Neural progenitor cell (in vitro differentiated cells): ENCODE data around the gene FBXW4. TPM values are rescaled to one million over a fixed set of nuclear protein-coding genes. Genes with fewer than 3 reads are reported as not detected.

Source experiments
- DNase-seq: peaks from one replicate; pipeline ENCODE4 v3.0.0-alpha.2; 2016; ENCODE audit warnings: low spot score
- H2AFZ ChIP-seq: fragments of 200-600 bp; sonication (generic); replicated peaks from 2 replicates; pipeline ENCODE4 v1.6.1; 2016; ENCODE audit warnings: antibody characterized with exemption
- H3F3A ChIP-seq: fragments of 200-600 bp; sonication (generic); 2 replicates; pipeline ENCODE4 v1.6.1; 2016; ENCODE audit warnings: antibody characterized with exemption, low read depth
- H3K27ac ChIP-seq: fragments of 200-600 bp; sonication (generic); 2 replicates; pipeline ENCODE4 v1.5.1; 2016; ENCODE audit warnings: mild to moderate bottlenecking
- H3K27me3 ChIP-seq: fragments of 200-600 bp; sonication (generic); 2 replicates; pipeline ENCODE4 v1.6.1; 2016; ENCODE audit warnings: mild to moderate bottlenecking, moderate library complexity
- H3K36me3 ChIP-seq: fragments of 200-600 bp; sonication (generic); 2 replicates; pipeline ENCODE4 v1.5.1; 2016
- H3K4me1 ChIP-seq: fragments of 200-600 bp; sonication (generic); 2 replicates; pipeline ENCODE4 v1.6.1; 2016; ENCODE audit warnings: mixed run types
- H3K4me2 ChIP-seq: fragments of 200-600 bp; sonication (generic); 2 replicates; pipeline ENCODE4 v1.6.1; 2016
- H3K4me3 ChIP-seq: fragments of 200-600 bp; sonication (generic); 2 replicates; pipeline ENCODE4 v1.5.1; 2016
- H3K79me2 ChIP-seq: fragments of 200-600 bp; sonication (generic); 2 replicates; pipeline ENCODE4 v1.6.1; 2016; ENCODE audit warnings: low read depth
- H3K9ac ChIP-seq: fragments of 200-600 bp; sonication (generic); 2 replicates; pipeline ENCODE4 v1.6.1; 2016
- H3K9me3 ChIP-seq: fragments of 200-600 bp; sonication (generic); 2 replicates; pipeline ENCODE4 v1.5.1; 2016; ENCODE audit warnings: low read depth
- H4K20me1 ChIP-seq: fragments of 200-600 bp; sonication (generic); 2 replicates; pipeline ENCODE4 v1.6.1; 2016; ENCODE audit warnings: low read depth
- H3K27ac Mint-ChIP-seq: 3 replicates; pipeline ENCODE4 v1.8.0; 2021; ENCODE audit warnings: mixed read lengths
- H3K27me3 Mint-ChIP-seq: 2 replicates; pipeline ENCODE4 v1.8.0; 2022; ENCODE audit warnings: low read depth, mild to moderate bottlenecking, inconsistent platforms, moderate library complexity, mixed read lengths; ENCODE audit not compliant: insufficient read depth
- H3K36me3 Mint-ChIP-seq: 3 replicates; pipeline ENCODE4 v1.8.0; 2021; ENCODE audit warnings: mixed read lengths
- H3K4me1 Mint-ChIP-seq: 3 replicates; pipeline ENCODE4 v1.8.0; 2021; ENCODE audit warnings: mixed read lengths
- H3K4me3 Mint-ChIP-seq: 3 replicates; pipeline ENCODE4 v1.8.0; 2021; ENCODE audit warnings: mild to moderate bottlenecking, moderate library complexity, mixed read lengths
- H3K9me3 Mint-ChIP-seq: 3 replicates; pipeline ENCODE4 v1.8.0; 2020; ENCODE audit warnings: mixed read lengths
- CTCF ChIP-seq: fragments of 200-600 bp; sonication (generic); IDR thresholded peaks from 2 replicates; pipeline ENCODE4 v1.5.1; 2017; ENCODE audit warnings: antibody characterized with exemption, mild to moderate bottlenecking
- EZH2 ChIP-seq: fragments of 200-600 bp; sonication (generic); IDR thresholded peaks from 2 replicates; pipeline ENCODE4 v1.6.1; 2017; ENCODE audit warnings: antibody characterized with exemption, mild to moderate bottlenecking, moderate library complexity
- EZH2phosphoT487 ChIP-seq: fragments of 200-600 bp; sonication (generic); IDR thresholded peaks from 2 replicates; pipeline ENCODE4 v1.6.1; 2017; ENCODE audit warnings: antibody characterized with exemption
- total RNA-seq: library from RNA; depleted of rRNA; stranded (reverse); fragments of >200 nt; gene quantifications from 2 replicates; pipeline ENCODE4 v1.2.3, GENCODE V29; 2015; ENCODE audit warnings: low replicate concordance

Gene FBXW4
- total RNA-seq, 1 donor from 2014 or later: 36.3 TPM

GRCh38 chr10:101588879-101589278 lies 106.1 kb downstream of the FBXW4 start:
- Mint-ChIP-seq H3K27me3 (peaks cover 2% of the 10 kb centered on the region), H3K36me3 (peaks cover 13% of the 10 kb centered on the region), H3K9me3 (no peaks in the 10 kb centered on the region), H3K4me3 (peak overlapping the region; percentile 95), H3K27ac (no peak overlapping the region), H3K4me1 (peaks cover 25% of the 10 kb centered on the region)
- peaks cover 21% of the 10 kb centered on the region for H3K79me2 ChIP-seq
- H3K9ac ChIP-seq: no peak overlapping the region
- H3K27ac ChIP-seq: no peak overlapping the region
- no peaks in the 10 kb centered on the region for H3K36me3 ChIP-seq
- H3K4me2 ChIP-seq: peak overlapping the region; percentile 95
- TF ChIP-seq EZH2 (no peak), EZH2phosphoT487 (no peak), CTCF (no peak)
- H3K9me3 ChIP-seq: no peaks in the 10 kb centered on the region
- peaks cover 4% of the 10 kb centered on the region for H4K20me1 ChIP-seq
- H3K27me3 ChIP-seq: peaks cover 16% of the 10 kb centered on the region
- peaks cover 3% of the 10 kb centered on the region for H3F3A ChIP-seq
- H2AFZ ChIP-seq: no peak overlapping the region
- peaks cover 14% of the 10 kb centered on the region for H3K4me1 ChIP-seq
- H3K4me3 ChIP-seq: peak overlapping the region; percentile 94
- DNase-seq: no peak

- Mint-ChIP-seq H3K9me3 (no peaks in the 10 kb centered on the region), H3K27ac (peak within 1 kb of the TSS; percentile 54), H3K4me3 (peak within 1 kb of the TSS; percentile 95), H3K36me3 (peaks cover 13% of the 10 kb centered on the region), H3K4me1 (peaks cover 25% of the 10 kb centered on the region), H3K27me3 (no peaks in the 10 kb centered on the region)
- DNase-seq: peak; percentile 98
- H3K4me3 ChIP-seq: peak within 1 kb of the TSS; percentile 94
- peak within 1 kb of the TSS; percentile 69 for H3K9ac ChIP-seq
- H3K4me1 ChIP-seq: peaks cover 14% of the 10 kb centered on the region
- H3F3A ChIP-seq: peaks cover 4% of the 10 kb centered on the region
- no peak for TF ChIP-seq EZH2phosphoT487
- no peak for TF ChIP-seq CTCF
- no peak for TF ChIP-seq EZH2
- H2AFZ ChIP-seq: peak within 1 kb of the TSS; percentile 93
- H3K9me3 ChIP-seq: no peaks in the 10 kb centered on the region
- H3K4me2 ChIP-seq: peak within 1 kb of the TSS; percentile 95
- H3K36me3 ChIP-seq: no peaks in the 10 kb centered on the region
- peaks cover 6% of the 10 kb centered on the region for H4K20me1 ChIP-seq
- H3K79me2 ChIP-seq: peaks cover 21% of the 10 kb centered on the region
- H3K27me3 ChIP-seq: peaks cover 7% of the 10 kb centered on the region
- no peak within 1 kb of the TSS for H3K27ac ChIP-seq
Observed at GRCh38 chr10:101587725-101588653, 107.0 kb downstream of the FBXW4 start, which contains the start of the genes DPCD and POLL. Gene DPCD, plus strand, starts transcription at chr10:101588321. Its CDS starts 16 bp downstream, at chr10:101588337. Gene POLL, minus strand, starts transcription at chr10:101588257. Its CDS starts 897 bp downstream, at chr10:101587360.

GRCh38 chr10:101585841-101586240 lies 109.1 kb downstream of the FBXW4 start:
- Histone ChIP-seq H3K4me1 (peaks cover 27% of the 10 kb centered on the region), H3K27ac (no peak overlapping the region), H3K27me3 (no peaks in the 10 kb centered on the region), H3K4me2 (no peak overlapping the region), H4K20me1 (peaks cover 21% of the 10 kb centered on the region), H3F3A (peaks cover 17% of the 10 kb centered on the region), H3K79me2 (peaks cover 21% of the 10 kb centered on the region), H3K4me3 (no peak overlapping the region), H2AFZ (no peak overlapping the region), H3K9ac (no peak overlapping the region), H3K9me3 (no peaks in the 10 kb centered on the region), H3K36me3 (no peaks in the 10 kb centered on the region)
- TF ChIP-seq EZH2: no peak
- no peak for TF ChIP-seq CTCF
- TF ChIP-seq EZH2phosphoT487: no peak
- Mint-ChIP-seq H3K4me1 (peaks cover 28% of the 10 kb centered on the region), H3K36me3 (peaks cover 13% of the 10 kb centered on the region), H3K27ac (no peak overlapping the region), H3K27me3 (no peaks in the 10 kb centered on the region), H3K4me3 (peak overlapping the region; percentile 95), H3K9me3 (no peaks in the 10 kb centered on the region)
- no peak for DNase-seq
